ENCODE results near the gene CELSR1.

CELSR1 gene

DNA sequence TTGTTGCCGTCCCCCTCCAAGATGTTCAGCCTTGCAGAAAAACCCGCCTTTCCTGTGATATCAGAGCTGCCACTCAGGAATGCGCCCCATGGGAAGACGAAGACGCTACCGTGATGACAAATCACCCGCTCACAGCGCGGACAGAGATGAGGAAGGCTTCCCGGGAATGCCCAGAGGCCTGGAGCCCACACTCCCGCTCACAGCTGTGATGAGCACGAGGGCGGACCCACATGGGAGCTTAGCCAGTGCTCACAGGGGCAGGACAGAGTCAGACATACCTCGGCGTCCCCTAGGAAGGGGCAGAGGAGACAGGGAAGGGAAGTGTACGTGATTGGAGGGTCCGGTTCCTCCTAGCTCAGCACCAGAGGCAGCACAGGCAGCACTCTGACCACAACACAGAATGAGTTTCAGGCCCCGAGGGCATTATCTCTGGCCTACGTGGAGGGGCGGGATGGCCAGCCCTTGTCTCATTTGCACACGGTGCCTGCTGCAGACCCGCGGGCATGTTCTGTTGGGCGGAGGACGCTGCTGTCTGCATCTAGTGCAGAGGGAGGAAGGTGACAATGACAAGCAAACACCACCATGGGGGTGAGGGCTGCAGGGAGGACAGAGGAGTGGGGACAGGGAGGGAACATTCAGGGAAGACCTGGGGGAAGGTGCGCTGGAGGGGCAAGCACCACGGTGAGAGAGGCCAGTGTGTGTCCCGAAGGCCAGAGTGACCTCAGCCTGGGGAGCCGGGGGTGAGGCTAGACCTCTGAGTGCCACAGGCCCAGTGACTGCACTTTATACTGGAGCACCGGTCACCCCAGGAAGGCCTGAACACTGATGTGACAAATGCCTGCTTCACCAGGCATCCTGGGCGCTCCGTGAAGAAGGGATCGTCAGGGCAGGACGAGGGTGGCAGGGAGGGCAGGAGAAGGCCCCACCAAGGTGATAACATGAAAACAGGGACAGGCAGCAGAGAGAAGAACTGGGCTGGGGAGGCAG is 79.6 kb downstream of the CELSR1 start:
- no peak for DNase-seq

DNA sequence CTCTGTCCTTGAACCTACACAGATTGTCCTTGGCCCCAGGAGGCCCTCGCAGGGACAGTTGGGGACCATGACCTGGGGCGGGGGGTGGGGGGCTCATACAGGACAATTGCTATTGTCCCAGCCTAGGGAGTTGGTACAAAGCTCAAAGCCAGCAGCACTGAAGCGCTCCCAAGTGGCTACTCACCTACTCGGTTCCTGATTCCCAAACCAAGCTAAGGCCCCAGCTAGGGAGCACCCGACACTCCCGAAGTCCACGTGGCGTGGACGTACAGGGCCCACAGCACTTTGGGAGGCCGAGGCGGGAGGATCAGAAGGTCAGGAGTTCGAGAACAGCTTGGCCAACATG is 80.6 kb downstream of the CELSR1 start:
- DNase-seq: no peak

DNA sequence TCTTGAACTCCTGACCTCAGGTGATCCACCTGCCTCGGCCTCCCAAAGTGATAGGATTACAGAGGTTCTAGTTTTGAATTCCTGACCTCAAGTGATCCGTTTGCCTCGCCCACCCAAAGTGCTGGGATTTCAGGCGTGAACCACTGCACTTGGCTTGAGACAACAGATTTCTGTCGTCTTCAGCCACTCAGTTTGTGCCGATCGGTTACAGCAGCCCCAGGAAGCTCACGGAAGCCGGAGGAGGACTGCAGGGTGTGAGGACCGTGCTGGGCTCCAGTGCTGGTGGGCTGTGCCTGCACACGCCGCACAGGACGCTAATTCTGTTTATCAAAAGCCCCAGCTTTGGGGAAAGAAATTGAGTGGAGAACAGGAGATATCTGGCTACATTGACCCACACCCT is 82.0 kb downstream of the CELSR1 start:
- no peak for DNase-seq

DNA sequence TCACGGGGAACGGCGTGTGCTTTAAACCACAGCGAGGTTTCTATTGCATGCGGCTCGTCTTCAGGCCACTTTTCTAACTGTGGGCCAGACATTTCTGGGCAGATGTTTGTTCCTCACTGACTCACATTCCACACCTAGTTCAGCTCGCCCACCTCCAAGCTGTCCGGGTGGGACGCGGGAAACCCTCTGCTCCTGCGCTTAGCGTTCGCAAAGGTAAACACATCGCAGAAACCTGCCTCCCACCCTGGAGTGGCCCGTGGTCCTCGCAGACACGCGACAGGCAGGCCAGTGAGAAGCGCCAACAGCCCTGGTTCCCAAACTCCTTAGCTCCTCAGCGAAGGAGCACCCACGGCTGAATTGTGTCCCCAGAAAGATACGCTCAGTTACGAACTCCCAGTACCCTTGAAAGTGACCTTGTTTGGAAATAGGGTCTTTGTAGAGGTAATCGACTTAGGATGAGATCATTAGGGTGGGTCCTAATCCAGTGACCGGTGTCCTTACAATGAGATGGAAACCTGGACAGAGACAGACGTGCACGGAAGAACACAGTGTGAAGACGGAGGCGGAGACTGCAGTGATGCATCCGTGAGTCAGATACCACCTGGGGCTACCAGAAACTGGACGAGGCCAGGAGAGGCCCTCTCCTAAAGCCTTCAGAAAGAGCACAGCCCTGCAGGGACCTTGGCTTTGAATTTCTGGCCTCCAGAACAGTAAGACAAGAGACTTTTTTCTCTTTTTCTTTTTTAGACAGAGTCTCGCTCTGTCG is 82.7 kb downstream of the CELSR1 start:
- DNase-seq: no peak

DNA sequence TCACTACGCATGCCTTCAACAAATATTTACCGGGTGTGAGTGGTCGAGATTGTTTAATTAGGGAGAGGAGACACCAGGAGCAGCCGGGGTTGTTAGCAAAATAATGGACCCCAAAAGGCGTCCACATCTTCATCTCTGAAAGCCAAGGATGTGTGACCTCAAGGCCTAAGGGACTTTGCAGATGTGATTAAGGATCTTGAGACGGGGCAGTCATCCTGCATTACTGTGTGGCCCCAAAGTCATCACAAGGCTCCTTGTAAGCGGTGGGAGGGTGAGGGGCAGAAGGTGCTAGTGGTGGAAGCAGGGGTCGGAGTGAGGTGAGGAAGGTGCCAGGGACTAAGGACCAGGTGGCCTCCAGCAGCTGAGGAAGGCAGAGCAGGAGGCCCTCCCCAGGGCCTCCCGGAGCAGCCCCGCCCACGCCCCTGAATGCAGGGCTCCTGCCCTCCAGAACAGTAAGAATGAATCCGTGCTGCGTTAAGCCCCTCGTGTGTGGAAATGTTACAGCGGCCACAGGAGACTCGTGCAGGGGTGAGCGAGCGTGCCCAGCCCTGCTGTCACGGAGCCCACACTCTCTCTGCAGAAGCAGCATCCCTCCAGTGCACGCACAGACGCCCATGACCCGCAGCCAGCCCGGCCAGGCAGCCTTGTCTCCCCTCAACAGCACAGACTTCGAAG is 83.5 kb downstream of the CELSR1 start:
- DNase-seq: no peak

DNA sequence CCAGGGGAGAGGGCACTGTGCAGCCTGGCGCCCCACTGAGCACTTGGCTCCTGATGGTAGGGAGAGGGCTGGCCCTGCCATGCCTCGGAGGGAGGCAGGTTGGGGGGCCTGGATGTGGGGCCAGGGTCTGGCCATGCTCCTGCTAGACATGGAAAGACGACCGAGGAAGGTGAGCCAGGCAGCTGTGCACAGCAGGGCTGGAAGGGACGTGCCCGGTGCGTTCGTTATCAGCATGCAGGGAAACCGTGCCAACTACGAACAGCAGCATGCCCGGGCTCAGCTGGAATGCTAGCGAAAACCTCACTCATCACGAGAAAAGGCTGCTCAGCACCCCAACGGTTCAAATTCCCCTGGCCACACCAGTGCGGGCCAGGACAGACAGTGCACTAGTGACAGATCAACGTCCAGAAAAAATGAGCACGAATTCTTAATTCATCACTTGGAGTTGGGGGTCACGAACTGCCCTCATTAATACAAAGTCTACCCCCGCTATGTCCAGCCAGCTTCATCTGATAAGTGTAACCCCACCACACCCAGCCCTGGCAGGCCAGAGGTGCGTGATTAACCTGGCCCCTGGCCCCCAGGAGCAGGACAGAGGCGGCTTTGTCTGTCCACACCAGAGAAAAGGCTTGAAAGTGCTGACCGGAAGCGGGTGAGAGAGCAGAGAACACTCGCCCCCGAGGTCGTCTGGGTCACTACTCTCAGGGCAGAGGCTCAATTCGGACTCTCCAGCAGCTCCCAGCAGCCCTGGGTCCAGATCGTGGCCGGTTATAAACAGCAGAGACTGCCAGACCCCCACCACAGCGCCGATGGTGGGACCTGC is 84.2 kb downstream of the CELSR1 start:
- no peak for DNase-seq

DNA sequence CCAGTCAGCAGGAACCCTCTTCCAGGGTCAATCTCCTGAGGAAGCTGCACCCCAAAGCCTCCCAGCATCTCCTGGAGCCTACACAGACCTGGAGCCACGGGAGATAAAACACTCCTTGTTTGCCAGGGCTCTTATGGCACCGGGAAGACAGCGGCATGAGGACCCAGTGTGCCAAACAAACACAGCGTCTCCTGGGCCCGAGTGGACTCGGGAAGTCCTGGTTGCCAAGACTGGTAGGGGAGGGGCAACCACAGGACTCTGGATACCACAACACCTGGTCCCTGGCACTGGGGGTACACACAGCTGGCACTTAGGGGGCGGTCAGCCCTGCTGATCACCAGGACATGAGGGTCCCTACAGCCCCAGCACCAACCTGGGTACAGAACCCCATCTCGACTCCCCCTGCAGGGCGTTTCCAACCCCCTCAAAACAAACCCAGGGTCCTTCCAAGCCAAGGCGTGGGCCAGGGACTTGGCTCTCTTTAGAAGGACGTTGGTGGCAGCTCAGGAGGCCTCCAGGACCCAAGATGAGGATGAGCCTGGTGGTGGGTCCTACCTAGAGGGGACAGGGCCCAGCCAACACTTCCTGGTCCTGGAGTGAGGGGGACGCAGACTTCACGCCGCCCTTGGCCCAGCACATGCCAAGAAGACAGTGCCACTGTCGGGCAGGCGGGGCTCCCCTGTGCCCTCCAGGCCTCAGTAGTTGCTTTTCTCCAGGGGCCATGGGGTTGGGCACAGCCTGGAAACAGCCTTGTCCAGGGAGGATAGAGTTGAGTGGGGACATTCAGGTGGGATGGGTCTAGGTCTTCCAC is 85.0 kb downstream of the CELSR1 start:
- DNase-seq: no peak

DNA sequence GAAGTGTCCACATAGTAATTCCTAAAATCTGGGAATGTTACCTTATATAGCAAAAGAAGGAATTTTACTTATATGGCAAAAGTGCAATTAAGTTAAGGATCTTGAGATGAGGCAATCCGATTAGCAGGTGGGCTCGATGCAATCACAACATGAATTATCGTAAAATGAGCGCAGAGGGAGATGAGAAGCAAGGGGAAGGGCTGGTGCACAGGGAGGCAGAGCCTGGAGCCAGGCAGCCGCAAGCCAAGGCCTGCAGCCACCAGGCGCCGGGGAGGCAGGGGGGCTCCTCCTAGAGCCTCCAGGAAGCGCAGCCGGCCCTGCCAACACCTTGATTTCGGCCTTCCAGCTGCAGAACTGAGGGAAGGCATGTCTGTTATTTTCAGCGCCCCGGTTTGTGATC is 85.7 kb downstream of the CELSR1 start:
- no peak for DNase-seq

DNA sequence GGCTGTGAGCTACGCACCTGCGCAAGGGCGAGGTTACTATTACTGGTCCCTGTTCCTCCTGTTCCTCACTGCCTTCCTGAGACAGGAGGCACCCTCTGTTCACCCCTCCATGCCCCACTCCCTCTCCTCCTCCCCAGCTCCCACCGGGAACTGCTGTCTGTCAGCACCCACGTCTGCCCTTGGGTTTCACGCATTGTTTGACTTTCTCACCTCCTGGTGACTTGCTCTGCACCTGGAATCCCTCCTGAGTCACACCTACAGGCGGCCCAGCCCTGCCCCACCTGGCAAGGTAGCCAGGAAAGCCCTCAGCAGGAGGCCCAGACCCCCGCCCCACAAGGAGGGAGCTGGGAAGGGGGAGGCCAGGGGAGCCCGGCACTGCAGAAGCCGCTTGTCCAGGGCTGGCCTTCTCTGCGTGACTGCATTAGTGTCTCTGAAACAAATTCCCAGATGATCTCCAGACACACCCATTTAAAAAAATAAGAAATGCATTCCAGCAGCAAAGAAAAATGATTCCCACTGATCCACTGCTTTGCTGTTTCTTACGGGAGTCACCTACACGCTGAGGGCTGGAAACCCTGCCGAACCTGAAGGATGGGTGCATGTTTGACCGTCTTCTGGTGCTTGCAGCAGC is 86.4 kb downstream of the CELSR1 start:
- no peak for DNase-seq

DNA sequence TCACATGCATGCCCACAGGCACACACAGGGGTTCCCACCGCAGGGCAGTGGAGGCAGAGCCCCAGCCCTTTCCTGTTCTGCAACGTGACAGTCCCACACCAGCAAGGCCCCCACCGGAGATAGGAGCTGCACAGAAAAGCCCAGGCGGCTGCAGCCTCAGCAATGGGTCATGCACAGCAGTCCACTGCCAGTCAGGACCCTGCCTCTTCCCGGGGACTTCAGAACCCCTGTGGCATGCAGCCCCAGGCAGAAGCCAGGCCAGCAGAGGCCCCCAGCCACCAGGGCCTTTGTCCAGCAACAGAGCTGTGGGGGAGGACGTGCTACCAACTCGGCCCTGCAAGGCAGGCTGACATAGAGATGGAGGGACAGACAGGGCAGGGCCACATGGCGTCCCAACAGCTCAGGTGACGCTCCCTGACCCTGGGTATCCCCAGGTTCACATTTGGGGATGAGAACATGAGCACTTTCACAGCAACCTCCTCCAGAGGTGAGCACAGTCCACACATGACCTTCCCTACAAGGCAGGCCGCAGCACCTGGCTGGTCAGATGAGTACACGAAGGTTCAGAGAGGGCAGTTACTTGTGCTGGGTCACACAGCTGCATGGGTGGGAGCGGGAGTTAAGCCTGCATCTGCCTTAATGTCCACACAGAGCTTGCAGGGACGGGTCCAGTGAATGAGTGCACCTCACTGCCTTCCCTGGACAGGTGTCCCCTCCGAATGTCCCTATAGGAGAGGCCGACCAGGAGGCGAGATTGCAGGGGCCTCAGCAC is 87.3 kb downstream of the CELSR1 start:
- DNase-seq: no peak

DNA sequence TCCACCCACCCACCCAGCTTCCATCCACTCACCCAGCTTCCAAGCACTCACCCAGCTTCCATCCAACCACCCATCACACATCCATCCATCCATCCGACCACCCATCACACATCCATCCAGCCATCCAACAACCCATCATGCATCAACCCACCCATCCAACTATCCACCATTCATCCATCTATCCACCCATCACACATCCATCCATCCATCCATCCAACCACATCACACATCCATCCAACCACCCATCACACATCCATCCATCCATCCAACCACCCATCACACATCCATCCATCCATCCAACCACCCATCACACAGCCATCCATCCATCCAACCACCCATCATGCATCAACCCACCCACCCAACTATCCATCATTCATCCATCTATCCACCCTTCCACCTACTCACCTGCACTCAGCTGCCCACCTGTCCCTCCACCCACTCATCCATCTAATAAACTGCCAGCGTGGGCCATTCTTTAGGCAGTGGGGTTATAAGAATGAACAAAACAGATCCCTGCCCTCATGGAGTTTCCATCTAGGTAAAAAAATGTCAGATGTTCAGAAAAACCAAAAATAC is 88.2 kb downstream of the CELSR1 start:
- no peak for DNase-seq

DNA sequence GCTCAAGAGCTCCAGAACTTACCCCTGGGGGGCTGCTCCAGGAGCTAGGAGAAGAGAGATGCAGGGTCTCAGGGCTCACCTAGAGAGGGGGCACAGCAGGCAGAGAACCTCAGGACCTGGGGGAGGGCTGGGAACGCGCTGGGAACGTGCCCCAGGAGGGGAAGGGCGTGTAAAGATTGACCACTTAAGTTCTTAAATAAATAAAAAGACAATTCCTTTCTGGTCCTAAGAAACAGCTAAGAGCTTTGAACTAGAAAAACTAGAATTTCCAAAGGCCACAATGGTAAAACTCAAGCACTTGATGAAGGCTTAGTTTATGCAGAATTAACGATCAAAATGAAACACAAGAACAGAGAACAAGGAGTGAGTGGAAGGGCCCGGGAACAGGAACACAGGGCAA is 89.1 kb downstream of the CELSR1 start:
- DNase-seq: no peak

DNA sequence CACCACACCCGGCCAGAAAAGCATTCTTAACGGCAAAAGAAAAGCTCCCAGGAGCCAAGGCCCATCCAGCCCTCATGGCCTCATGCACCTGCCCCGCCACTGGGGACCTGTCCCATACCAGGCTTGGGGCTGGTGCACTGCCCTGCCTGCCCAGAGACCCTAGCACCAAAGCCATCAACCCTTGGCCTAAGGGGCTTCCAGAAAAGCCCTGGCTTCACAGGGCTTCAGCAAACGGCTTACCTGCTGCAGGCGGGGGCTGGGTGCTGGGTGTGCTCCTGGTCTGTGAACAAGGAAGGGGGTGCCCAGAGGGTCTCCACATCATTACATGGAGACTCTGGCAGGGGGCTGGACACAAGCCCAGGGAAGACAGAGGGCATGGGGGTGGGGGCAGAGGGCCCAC is 89.5 kb downstream of the CELSR1 start:
- no peak for DNase-seq

DNA sequence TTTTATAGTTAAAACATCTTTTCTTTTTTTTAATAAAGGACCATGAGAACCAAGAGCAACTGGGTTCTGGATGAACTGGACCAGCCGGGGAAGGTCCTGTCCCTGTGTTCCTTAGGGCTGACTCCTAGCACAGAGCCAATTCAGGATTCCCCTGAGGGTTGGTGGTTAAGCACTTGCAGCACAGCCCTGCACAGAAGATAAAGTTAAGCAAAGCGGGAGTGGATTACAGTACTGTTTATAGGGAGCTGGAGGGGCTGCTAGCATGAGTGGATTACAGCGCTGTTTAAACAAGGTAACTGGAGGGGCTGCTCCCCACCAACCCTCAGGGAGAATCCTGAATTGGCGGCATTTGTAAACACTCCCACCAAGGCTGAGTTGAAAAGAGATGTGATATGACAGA is 90.6 kb downstream of the CELSR1 start:
- DNase-seq: no peak

DNA sequence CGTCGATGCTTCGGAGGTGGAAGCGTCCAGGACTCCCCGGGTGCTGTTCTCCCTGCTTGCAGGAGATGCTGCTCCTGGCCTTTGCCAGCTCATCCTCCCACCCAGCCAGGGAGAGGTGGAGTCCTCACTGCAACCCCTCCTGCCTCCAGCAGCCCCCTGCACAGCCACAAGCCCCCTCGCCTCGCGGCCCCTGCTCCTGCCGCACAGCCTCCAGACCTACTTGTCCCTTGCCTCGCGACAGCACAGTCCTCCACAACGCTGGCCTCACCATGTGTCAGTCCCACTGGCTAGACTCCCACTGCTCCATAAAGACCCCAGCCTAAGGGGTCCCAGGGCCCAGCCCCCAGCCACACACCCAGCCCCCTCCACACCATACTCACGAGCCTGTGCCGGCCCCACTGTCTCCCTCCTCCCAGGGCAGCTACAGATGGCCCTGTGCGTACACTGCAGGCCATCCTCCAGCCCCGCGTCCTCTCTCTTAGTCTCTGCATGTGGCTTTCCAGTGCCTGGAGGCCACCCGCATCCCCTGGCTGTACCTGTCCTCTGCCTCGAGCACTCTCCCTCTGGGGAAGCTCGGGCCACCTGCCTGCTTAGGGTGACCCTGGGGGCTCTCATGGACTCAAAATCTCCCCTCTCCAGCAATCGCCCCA is 91.5 kb downstream of the CELSR1 start:
- no peak for DNase-seq

DNA sequence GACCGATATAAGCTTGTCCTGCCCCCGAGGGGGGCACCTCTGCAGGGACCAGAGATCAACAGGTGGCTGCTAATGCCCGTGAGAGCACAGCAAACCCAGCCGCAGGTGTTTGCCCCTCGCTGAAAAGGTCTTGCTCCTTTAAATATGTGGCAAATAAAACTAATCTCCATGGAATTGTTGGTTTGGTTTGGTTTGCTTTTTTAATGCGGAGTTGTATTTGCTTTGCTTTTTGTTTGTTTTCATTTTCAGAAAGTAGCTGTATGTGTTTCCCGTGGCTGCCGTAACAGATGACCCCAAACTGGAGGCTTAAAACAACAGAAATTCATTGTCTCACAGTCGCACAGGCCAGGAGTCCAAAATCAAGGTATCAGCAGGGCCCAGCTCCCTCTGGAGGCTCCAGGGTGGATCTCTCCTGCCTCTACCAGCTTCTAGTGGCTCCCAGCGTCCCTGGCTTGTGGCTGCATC is 93.0 kb downstream of the CELSR1 start:
- DNase-seq: no peak

DNA sequence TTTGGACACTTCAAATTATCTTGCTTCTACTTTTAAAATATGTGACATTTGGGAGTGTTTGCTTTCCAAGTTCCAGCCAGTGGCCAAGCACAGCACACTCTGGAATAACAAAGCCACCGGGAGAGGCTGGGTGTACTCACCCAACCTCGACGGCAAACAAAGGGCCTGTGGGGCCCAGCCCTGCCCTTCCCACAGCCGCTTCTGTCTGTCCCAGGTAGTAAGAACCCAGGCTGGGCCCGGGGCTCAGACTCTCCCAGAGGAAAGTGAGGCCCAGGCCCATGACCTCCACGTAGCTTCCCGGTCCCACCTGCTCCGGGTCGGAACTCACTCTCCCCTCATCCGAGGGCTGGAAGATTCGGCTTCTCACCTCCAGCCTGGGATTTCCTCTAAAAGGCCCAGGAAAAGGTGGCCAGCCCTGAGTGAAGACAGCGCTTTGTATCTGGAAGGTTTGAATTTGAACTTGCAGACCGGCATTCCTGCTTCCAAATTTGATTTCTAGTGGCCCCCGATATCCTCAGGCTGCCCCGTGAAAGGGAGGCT is 93.5 kb downstream of the CELSR1 start:
- no peak for DNase-seq

DNA sequence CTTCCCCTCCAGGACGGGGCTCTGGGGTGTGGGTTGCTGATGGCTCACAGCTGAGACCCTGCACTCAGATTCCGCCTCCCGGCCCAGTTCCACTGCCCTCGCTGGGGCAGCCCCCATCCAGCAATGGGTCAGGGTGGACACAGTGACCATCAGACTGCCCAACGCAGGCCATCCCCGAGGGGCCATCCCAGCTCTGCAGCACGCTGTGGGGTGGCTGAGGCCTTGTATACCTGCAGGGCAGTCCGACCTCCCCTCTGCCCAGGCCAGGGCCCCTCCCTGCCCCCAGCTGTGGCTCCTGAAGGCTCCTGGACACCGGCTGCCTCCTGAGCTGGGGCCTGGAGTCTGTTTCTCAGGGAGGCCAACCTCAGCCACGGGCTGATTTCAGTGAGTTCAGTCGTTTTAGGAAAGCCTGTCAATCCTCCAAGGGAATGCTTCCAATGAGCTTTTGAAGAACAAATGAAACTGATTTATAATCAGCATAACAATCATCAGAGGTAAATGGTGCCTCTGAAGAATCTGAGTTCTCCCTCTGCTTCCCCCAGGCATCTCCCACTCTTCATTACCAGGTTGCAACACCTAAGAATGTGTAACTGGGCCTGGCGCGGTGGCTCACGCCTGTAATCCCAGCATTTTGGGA is 95.1 kb downstream of the CELSR1 start:
- DNase-seq: no peak

Data from activated CD4-positive, alpha-beta T cell treated with anti-CD3 and anti-CD28 coated beads, Interleukin-2, amount 50 U/mL, for 4 hours (primary cell).